ENCODE measurements around the gene ZFR. TPM values are rescaled to one million over a fixed set of nuclear protein-coding genes. Genes with fewer than 3 reads are reported as not detected.

The ZFR gene
- total RNA-seq, 2 experiments from 2014 or later: 58.8 to 61.0 TPM

GRCh38 chr5:32421075-32421474, 23.5 kb downstream of the ZFR start:
- Mint-ChIP-seq H3K4me1 (ENCODE audit: low read depth) (peaks cover 61% of the 10 kb centered on the region), H3K36me3 (ENCODE audit: low read depth) (peaks cover 71% of the 10 kb centered on the region), H3K9me3 (no peaks in the 10 kb centered on the region), H3K27ac (no peak overlapping the region), H3K4me3 (no peak overlapping the region), H3K27me3 (no peaks in the 10 kb centered on the region)
- intact Hi-C loops (cut with DNase I, micrococcal nuclease): no loop called here
- no peak for ATAC-seq (ENCODE audit: poor library complexity)
- H3K27me3 ChIP-seq (ENCODE audit: control insufficient read depth in 1 of 2, insufficient read depth in 2 of 2, low read length in 2 of 2): no peaks in the 10 kb centered on the region
- H3K36me3 ChIP-seq (ENCODE audit: insufficient read depth, low read length): peaks cover 25% of the 10 kb centered on the region
- H3K9me3 ChIP-seq (ENCODE audit: control insufficient read depth in 1 of 2, insufficient read depth in 1 of 2, low read length in 2 of 2): no peaks in the 10 kb centered on the region
- CTCF ChIA-PET: no interaction called here
- no peak for TF ChIP-seq CTCF (IDR thresholded peaks at IDR 0.05)
- peaks cover 9% of the 10 kb centered on the region for H3K4me1 ChIP-seq (ENCODE audit: insufficient read depth, low read length)
- DNase-seq: no peak
- H3K4me3 ChIP-seq (ENCODE audit: low read length): no peak overlapping the region
- H3K27ac ChIP-seq (ENCODE audit: low read depth in 1 of 2, low read length in 2 of 2): no peak overlapping the region
- POLR2A ChIA-PET: no interaction called here

GRCh38 chr5:32420506-32420905, 24.0 kb downstream of the ZFR start:
- DNase-seq: no peak
- no peak overlapping the region for H3K27ac Mint-ChIP-seq
- no peaks in the 10 kb centered on the region for H3K9me3 Mint-ChIP-seq
- CTCF ChIA-PET: interaction anchor here (1.8 kb wide), 1 partner anchor 14 kb away, joined by 4 read pairs; no protein-coding TSS in a partner anchor
- Histone ChIP-seq H3K27me3 (ENCODE audit: control insufficient read depth in 1 of 2, insufficient read depth in 2 of 2, low read length in 2 of 2) (no peaks in the 10 kb centered on the region), H3K36me3 (ENCODE audit: insufficient read depth, low read length) (peaks cover 29% of the 10 kb centered on the region), H3K4me1 (ENCODE audit: insufficient read depth, low read length) (peaks cover 9% of the 10 kb centered on the region), H3K27ac (ENCODE audit: low read depth in 1 of 2, low read length in 2 of 2) (no peak overlapping the region), H3K4me3 (ENCODE audit: low read length) (no peak overlapping the region), H3K9me3 (ENCODE audit: control insufficient read depth in 1 of 2, insufficient read depth in 1 of 2, low read length in 2 of 2) (no peaks in the 10 kb centered on the region)
- POLR2A ChIA-PET: no interaction called here
- no peak for ATAC-seq (ENCODE audit: poor library complexity)
- H3K36me3 Mint-ChIP-seq (ENCODE audit: low read depth): peaks cover 75% of the 10 kb centered on the region
- H3K4me3 Mint-ChIP-seq: no peak overlapping the region
- intact Hi-C loops (cut with DNase I, micrococcal nuclease): no loop called here
- H3K27me3 Mint-ChIP-seq: no peaks in the 10 kb centered on the region
- no peak for TF ChIP-seq CTCF (IDR thresholded peaks at IDR 0.05)
- H3K4me1 Mint-ChIP-seq (ENCODE audit: low read depth): peaks cover 61% of the 10 kb centered on the region

- intact Hi-C loops (cut with DNase I, micrococcal nuclease): no loop called here
- H3K27me3 Mint-ChIP-seq: no peaks in the 10 kb centered on the region
- TF ChIP-seq CTCF (IDR thresholded peaks at IDR 0.05): no peak
- POLR2A ChIA-PET: no interaction called here
- ATAC-seq (ENCODE audit: poor library complexity): no peak
- peaks cover 53% of the 10 kb centered on the region for H3K4me1 Mint-ChIP-seq (ENCODE audit: low read depth)
- H3K9me3 Mint-ChIP-seq: no peaks in the 10 kb centered on the region
- H3K36me3 ChIP-seq (ENCODE audit: insufficient read depth, low read length): peaks cover 35% of the 10 kb centered on the region
- H3K4me1 ChIP-seq (ENCODE audit: insufficient read depth, low read length): peaks cover 9% of the 10 kb centered on the region
- no peak overlapping the region for H3K4me3 Mint-ChIP-seq
- CTCF ChIA-PET: interaction anchor here (1.5 to 1.8 kb wide), 2 partner anchors 15 to 19 kb away, joined by 4 to 5 read pairs; no protein-coding TSS in a partner anchor
- peaks cover 78% of the 10 kb centered on the region for H3K36me3 Mint-ChIP-seq (ENCODE audit: low read depth)
- H3K27ac ChIP-seq (ENCODE audit: low read depth in 1 of 2, low read length in 2 of 2): no peak overlapping the region
- H3K27ac Mint-ChIP-seq: no peak overlapping the region
- H3K27me3 ChIP-seq (ENCODE audit: control insufficient read depth in 1 of 2, insufficient read depth in 2 of 2, low read length in 2 of 2): no peaks in the 10 kb centered on the region
- no peak for DNase-seq
- H3K4me3 ChIP-seq (ENCODE audit: low read length): no peak overlapping the region
- no peaks in the 10 kb centered on the region for H3K9me3 ChIP-seq (ENCODE audit: control insufficient read depth in 1 of 2, insufficient read depth in 1 of 2, low read length in 2 of 2)
These were observed 24.7 kb downstream of the ZFR start for GRCh38 chr5:32419791-32420190.

Measured in CD4-positive, alpha-beta T cell (primary cell).